ENCODE data around the gene GADD45GIP1.

GADD45GIP1 gene

DNA sequence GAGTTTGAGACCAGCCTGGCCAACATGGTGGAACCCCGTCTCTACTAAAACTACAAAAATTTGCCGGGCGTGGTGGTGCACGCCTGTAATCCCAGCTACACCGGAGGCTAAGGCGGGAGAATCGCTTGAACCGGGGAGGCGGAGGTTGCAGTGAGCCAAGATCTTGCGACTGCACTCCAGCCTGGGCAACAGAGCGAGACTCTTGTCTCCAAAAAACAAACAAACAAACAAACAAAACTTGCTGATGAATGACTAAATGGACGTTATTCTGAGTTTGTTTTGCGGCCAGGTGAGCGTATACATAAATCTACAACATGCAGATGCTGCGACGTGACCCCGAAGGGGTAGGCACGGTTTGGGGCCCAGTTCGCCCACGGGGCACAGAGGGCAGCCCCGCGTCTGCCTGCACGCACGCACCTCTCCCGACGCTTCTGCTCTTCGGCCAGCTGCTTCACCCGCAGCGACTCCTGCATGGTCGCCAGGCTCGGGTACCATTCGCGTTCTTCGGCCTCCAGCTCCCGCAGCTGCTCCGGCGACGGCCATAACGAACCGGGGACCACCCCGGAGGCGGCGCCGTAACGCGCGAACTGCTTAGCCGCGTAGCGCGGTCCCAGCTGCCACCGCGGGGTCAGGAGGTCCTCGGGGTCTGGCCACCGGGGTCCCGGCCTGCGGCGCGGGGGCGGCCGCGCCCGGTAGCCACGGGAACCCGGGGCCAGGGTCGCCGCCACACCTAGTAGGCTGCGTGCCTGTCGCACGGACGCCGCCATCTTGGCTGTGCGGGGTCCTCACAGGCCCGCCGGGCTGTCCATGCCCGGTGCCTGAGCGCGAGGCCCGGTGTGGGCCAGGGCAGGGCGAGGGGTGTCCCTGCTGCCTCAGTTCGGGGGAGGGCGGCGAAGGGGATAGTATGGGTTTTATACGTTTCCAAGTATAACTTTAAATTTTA lies at the start of gene GADD45GIP1:
Gene GADD45GIP1, minus strand, starts transcription at position 778 of the 943 bp plus-strand sequence. Its CDS starts 11 bp downstream, at position 767.
- DNase-seq (ENCODE audit: low read depth): no peak

DNA sequence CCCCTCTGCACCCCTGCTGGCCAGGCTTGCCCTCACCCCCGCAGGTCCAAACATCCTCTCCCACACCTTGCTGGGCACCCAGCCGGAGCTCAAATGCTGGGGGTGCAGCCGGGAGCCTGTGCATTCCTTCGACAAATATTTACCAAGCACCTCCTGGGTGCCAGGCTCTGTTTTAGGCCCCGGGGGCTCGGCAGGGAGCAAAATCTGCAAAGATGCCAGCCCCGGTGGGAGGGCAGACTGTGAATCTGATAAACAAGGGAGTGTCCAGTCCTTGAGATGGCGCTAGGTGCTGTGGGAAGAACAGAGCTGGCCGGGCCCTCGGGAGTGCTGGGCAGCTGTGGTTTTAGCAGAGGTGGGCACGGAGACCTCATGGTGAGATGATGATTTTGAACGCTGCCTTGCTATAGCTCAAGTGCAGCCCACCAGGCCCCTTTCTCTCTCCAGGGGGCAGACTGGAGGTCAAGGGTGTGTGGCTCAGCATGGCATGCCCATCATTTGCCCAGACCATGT lies 48.9 kb upstream of the GADD45GIP1 start:
- no peak for DNase-seq (ENCODE audit: low read depth)

DNA sequence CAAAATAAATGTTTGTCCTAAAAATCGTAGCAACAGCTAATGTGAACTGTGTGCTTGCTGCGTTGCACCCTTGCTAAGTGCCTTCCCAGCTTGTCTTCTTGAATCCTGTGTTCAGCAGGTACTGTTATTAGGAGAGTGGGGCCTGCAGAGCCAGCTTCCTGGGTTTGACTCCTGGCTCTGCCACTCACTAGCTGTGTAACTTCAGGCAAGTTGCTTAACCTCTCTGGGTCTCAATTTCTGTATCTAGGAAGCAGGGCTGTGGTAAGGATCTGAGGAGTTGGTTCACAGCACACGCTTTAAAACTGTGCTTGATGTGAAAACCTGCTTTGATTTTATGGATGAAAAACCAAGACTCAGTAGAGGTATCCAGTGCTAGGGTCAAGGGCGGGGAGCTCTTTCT lies 48.2 kb upstream of the GADD45GIP1 start:
- DNase-seq (ENCODE audit: low read depth): no peak

DNA sequence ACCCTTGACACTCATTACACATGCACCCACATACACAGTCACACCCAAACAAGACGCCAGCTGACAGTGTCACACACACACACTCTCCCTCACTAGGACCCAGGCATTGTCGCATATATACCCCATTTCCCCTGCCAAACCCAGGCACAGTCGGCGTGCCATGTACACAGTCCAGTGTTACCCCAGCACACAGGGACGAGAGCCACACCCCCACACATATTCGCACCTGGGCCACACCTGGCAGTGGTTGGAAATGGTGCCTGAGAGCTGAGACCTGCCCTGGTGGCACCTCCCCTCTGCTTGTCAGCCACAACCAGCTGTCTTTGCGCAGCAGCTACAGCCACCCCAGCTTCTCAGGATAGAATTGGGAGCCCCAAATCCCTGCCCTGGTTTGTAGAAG lies 47.2 kb upstream of the GADD45GIP1 start:
- no peak for DNase-seq (ENCODE audit: low read depth)

DNA sequence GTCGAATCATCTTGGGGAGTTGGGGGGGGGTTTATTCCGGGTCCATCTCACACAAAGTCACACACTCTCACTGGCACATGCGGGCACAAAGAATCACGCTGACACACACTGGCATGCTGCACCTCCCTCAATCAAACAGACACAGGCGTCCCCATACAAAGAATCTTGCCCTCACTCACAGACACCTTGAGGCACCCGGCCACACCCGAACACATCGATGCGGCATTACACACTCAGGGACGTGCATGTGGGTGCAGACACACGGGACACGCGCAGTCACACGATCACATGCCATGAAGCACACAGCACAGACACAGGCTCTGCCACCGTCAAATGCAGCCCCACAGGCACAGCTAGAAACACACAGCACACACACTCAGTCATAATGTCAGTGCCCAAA lies 46.1 kb upstream of the GADD45GIP1 start:
- no peak for DNase-seq (ENCODE audit: low read depth)

DNA sequence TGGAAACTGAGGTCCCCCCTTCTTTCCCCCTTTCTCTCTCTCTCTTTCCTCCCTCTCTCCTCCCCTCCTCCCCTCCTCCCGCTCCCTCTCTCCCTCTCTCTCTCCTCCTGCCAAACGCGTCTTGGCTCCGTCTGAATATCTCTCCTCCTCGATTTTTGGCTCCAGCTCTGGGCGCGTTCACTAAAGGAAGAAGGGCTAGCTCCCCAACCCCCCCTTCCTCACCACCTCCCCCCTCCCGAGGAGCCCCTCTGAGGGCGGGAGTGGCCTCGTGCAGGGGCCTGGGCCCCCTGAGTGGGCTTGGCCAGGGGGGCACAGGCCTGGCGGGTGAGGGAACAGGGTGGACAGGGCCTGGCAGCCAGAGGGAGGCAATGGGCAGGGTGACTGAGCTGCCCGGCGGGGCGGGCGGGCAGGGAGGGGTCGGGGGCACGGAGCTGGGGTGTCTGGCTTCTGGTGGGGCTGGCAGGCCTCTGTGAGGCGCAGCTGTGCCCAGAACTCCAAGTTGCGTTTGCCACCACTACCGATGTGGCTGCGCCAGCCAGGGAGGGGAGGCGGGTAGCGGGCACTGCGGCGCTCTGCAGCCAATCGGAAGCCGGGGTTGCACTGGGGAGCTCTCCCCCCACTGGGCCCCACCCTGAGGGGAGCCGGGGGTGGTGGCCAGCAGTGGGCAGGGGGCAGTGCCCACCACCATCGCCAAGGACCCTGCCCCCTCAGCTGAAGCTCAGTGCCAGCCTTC lies 45.3 kb upstream of the GADD45GIP1 start:
- DNase-seq (ENCODE audit: low read depth): no peak

DNA sequence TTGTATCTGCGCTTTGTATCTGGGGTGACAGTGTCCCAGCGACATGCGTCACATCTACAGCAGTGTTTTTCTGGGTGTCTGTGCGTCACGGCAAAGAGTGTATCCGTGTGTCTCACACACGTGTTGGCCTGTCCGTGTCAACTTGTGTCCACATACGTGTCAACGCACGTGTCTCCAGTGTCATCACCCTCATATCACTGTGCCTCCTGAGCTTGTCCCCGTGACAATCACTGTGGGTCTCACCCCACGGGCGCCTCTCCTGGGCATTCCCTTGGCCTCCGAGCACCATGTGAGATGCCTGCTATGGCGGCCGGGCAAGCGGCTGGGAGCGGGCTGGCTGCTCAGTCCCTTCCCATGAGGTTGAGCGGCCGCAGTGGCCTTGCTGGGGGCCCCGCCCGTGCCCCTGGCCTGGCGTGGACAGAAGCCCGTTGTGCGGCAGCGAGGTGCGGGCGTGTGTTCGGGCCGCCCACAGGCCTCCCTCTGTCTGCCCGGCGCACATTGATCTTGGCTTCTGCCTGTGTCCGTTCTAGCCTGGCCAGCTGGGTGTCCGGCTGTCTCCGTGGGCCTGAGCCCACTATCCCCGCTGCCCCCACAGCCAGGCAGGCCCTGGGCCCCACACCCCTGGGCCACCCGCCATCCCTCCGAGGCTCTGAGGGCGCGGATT lies 44.6 kb upstream of the GADD45GIP1 start:
- DNase-seq (ENCODE audit: low read depth): no peak

DNA sequence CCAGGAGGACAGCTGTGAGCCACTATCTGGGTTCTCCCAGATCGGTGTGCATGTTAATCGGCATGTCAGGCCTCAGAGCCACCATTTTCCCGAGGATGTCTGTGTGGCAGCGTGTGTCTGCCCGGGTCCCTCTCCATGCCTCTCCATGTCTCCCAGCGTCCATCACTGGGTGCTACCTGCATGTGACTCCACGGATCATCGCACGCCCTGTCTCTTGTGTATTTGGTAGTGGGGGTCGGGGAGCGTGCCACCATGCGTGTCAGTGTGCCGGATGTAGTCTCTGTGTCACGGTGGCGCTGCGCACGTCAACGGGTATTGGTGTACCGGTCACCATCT lies 44.1 kb upstream of the GADD45GIP1 start:
- no peak for DNase-seq (ENCODE audit: low read depth)

DNA sequence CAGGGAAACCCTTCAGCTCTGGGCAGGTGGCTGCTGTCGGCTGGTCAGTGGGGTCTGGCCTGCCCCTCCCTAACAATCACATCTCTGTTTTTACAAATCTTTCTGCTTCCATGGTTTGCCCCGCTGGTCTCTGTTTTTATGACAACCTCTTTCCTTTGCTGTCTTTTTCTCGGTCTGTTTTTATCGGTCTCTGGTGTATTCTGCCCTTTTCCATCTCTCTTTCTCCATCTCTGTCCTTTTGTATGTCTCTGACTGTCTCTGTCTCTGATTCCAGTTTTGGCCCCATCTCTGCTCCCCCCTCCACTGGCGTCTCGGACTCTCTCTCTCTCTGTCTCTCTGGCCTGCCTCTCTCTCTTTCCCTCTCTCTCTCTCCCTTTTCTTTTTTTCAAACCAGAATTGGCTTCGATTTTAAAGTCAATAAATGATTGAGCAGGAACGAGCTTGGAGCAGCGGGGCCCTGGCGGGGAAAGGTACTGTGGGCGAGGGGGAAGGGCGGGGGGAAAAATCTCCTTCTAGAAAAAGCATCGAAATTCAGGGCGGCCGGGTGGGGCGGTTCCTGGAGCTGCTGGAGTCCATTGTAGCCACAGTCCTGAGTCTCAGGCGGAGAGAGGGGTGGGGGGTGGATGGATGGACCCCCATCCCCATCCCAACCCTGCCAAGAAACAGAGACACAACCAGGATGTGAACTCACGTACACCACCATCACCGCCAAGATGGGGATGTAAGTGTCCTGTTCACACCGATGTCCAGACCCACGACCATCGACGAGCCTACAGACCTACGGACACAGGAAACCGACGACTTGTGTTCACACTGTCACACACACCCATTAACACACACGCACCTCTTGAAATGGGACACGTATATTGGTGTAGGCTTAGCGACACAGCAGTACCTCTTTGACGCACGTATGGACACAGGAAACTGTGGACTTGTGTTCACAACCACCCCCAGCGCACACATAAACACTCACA lies 41.2 kb upstream of the GADD45GIP1 start:
- no peak for DNase-seq (ENCODE audit: low read depth)

DNA sequence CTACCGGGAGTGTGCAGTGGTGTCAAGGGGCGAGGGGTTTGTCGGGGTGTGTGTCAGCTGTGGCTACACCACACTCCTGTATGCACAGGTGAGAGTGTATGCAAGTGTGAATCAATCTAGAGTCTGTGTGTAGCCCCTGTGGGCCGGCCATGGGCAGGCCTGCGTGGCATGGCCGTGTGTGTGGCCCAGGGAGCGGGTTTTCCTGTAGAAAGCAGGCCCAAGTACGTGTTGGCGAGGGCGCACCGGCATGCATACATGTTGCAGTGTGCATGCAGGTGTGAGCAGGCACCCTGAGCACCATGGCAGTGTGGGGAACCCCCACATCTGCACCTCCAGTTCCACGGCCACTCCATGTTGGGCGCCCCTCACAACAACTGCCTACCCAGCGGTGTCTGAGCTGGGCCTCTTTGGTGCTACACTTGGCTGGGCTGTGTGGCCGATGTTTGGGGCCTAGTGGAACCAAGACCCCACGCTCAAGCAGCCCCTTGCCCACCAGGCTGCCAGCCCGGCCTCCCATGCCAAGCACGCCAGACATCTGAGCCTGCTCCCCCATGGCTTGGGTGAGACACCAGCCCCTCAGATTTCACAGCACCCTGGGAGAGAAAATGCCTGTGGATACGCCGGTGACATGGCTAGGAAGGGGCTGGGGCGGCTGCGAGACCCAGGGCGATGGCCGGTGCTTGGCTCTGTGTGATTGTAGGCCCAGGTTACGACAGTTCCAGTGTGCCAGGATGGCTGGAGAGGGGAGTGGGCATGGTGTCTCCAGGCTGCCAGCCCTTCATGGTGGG lies 40.4 kb upstream of the GADD45GIP1 start:
- no peak for DNase-seq (ENCODE audit: low read depth)

DNA sequence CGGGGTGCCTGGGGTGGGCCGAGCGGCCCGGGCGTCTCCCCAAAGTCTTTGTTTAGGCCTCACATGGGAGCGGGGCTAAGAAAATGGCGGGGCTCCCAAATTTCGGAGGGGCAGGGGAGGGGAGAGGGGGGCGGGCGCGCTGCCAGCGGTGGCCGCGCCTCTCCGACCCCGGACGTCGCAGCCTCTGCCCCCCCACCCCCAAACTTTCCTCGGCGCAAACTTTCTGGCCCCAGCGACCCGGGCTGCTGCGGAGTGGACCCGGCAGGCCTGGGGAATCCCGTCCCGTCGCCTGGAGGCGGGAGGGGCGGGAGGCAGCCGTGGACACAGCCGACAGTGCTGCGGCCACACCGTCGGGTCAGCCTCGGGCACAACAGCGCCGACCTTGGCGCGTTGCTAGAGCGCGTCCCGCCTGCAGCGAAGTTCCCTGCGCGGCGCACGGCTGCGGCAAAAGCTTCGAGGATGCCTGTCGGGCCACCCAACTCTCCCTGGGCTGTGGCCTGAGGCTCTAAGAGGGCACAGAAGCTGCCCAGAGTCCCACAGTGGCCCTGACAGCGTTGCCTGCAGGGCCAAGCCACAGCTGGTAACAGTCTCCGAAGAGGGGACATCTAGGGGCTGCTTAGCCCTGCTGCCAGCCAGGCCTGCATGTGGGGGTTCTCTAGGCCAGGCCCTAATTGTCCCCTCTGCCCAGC lies 39.5 kb upstream of the GADD45GIP1 start:
- DNase-seq (ENCODE audit: low read depth): no peak

DNA sequence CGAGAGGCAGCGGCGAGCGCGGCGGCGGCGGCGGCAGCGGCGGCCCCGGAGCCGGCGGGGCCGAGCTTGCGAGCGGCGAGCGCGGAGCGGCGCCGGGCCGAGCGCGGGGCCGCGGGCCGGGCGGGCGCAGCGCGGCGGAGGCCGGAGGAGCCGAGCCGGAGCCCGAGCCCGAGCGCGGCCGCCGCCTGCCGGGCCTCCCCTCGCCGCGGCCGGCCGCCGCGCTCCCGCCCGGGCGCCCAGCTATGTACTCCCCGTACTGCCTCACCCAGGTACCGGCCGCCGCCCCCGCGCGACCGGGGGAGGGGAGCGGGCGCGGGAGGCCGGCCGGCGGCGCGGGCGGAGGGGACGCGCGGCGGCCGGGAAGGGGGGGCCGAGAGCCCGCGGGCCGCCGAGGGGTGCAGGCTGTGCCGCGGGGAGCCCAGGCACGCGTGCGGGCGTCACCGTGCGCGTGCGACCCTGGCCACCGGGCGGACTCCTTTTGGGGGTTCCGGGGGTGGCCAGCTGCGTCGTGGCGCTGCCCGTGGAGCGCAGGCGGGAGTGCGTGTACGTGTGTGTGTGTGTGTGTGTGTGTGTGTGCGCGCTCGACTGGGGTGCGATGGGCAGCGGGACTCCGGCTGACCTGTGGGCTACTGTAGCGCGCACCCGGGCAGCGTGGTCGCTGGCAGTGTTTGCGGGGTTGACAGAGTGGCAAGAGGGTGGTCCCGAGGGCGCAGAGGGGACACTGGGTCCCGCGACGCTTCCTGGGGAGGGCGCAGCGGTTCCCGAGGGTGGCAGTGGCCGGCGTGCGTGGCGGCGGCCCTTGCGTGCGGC lies 38.8 kb upstream of the GADD45GIP1 start:
- DNase-seq (ENCODE audit: low read depth): no peak

DNA sequence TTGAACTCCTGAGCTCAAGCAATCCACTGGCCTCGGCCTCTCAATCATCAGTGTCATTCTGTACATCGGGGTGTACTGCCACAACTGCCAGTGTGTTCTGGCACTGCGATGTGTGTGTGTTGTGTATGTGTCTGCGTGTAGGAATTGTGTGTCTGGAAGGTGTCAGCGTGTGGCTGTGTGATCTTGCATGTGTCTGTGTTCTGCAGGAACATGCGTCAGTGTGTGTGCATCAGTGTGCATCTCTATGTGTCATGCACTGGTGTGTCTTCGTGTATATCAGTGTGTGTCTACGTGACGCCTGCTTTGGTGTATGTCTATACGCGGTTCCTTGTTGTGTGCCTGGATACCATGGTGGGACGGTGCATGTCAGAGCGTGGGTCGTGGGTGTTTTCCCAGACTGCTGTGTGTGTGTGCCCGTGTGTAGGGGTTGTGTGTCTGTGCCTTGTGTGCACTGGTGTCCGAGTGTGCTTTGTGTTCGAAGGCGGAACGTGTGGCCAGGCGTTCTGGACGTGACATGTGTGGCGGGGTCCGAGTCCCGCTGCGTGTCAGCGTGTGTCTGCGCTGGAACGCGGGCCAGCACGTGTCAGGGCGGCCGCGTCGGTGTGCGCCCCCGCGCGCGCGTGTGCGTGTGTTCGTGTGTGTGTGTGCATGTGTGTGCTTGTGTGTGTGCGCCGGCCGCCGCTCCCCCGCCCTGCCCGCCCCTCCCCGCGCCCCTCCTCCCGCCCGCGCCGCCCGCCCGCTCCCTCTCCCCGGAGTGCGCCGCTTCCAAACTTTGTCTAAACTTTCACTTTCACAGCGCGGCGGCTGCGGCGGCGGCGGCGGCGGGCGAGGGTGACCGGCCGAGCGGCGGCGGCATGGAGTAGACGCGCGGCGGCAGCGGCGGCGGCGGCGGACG lies 37.9 kb upstream of the GADD45GIP1 start, which contains the start of gene NFIX:
Gene NFIX, plus strand, starts transcription at position 775 of the 895 bp plus-strand sequence. CDS start 363 bp downstream, outside the sequence.
- peak; percentile 67 for DNase-seq (ENCODE audit: low read depth)

DNA sequence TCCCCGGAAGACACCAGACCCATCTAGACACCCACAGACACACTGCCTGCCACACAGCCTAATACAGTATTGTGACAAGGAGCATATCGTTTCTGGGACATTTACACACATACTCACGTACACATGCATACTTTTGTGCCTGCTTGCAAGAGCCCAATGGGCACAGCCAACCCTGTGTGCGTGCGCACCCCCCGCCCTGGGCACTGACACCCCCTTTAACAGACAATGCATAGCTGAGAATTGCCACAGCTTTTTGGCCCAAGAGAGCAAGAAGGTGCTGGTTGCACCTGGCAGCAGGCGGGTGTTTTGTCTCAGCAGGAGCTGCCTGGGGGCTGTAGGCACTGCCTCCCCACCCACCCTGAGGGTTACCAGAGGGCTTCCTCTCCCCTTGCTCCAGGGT lies 36.5 kb upstream of the GADD45GIP1 start:
- DNase-seq (ENCODE audit: low read depth): no peak

DNA sequence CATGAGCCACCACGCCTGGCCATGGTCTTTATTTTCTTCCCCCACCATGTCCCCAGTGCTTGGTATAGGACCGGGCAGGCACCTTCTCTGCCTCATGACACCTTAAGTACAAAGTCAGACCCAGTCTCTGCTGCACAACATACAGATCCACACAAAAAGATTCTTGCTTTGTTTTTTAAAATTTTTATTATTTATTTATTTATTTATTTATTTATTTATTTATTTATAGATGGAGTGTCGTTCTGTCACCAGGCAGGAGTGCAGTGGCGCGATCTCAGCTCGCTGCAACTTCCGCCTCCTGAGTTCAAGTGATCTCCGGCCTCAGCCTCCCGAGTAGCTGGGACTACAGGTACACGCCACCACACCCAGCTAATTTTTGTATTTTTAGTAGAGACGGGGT lies 35.7 kb upstream of the GADD45GIP1 start:
- no peak for DNase-seq (ENCODE audit: low read depth)

DNA sequence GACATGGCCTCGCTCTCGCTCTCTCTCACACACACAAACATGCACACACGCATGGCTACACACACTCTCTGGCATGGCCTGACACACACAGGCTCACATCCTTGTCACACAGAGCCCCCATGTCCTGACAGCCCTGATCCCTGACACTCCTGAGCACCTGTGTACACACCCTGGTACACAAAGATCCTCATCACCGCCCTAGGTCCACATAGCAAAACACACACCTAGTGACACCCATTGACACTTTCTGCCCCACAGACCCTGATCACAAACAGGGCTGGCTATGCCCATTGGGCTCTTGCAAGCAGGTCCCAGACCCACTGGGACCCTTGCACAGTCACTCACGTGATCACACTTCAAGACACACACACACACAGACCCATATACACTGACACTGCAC lies 34.3 kb upstream of the GADD45GIP1 start:
- DNase-seq (ENCODE audit: low read depth): no peak

DNA sequence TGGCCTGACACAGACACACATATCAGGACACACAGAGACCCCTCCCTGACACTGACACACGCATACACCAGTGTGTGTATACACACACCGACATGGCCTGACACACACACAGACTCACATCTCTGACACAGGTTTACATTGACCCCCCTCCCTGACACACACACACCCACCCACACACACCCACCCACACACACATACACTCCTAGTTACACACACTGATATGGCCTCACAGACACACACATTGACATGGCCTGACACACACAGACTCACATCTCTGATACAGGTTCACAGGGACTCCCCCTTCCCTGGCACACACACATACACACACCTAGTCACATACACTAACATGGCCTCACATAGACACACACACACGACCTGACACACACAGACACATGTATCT lies 33.8 kb upstream of the GADD45GIP1 start:
- DNase-seq (ENCODE audit: low read depth): no peak

DNA sequence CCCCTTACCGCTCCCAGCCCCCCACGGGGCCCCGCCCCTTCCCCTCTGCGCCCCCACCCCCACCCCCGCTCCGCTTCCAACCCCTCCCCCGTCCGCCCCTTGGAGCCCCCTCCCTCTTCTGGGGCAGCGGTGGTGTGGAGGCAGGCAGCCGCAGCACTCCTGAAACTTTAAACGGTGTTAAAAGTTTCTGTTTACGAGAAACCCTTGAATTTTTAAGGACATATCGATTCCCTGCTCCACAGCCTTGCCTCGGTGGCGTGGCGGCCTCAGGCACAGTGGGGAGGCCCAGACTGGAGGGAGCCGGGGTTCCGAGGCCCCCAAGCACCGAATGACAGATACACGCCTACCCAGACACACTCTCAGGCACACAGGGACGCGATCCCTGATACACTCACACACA lies 33.4 kb upstream of the GADD45GIP1 start:
- no peak for DNase-seq (ENCODE audit: low read depth)

All from stromal cell of bone marrow (primary cell).